H1 (cell line): ENCODE results near the gene USP53. TPM values are rescaled to one million over a fixed set of nuclear protein-coding genes. Genes with fewer than 3 reads are reported as not detected.

Experiments used
- CTCF ChIA-PET: fragments of 300-600 bp; sonication (Branson Sonifier 250); formaldehyde crosslinking; loops from one replicate; lab custom pipeline; 2021; ENCODE audit not compliant: partially characterized antibody; lab: Charles Lee
- POLR2A ChIA-PET: fragments of 300-600 bp; sonication (Branson Sonifier 250); formaldehyde crosslinking; loops from one replicate; lab custom pipeline; 2021; ENCODE audit warnings: inconsistent platforms; ENCODE audit not compliant: partially characterized antibody; lab: Charles Lee
- DNase-seq, 2 experiments: peaks; one replicate each; pipeline versions ENCODE4 v3.0.0 to v3.0.0-alpha.2; 2010 to 2022; ENCODE audit warnings: low spot score in 2 of 2, low read depth in 1 of 2, mixed read lengths in 1 of 2
- FAIRE-seq: peaks from 2 replicates; lab custom pipeline; 2011; peaks lifted over from hg19 to GRCh38; lab: Jason Lieb, UNC
- H2AFZ ChIP-seq: 2 replicates; pipeline ENCODE4 v1.8.1; 2012; ENCODE audit warnings: low read length, inconsistent platforms
- H2AK5ac ChIP-seq: 2 replicates; pipeline ENCODE4 v1.6.1; 2013; ENCODE audit warnings: low read depth, low read length
- H2BK120ac ChIP-seq: replicated peaks from 2 replicates; pipeline ENCODE3; 2013; ENCODE audit warnings: low read depth, low read length, inconsistent platforms
- H2BK12ac ChIP-seq: 2 replicates; pipeline ENCODE4 v1.6.1; 2013; ENCODE audit warnings: low read depth, low read length
- H2BK15ac ChIP-seq: 2 replicates; pipeline ENCODE4 v1.6.1; 2013; ENCODE audit warnings: low read length
- H2BK20ac ChIP-seq: 2 replicates; pipeline ENCODE4 v1.6.1; 2013; ENCODE audit warnings: low read length
- H2BK5ac ChIP-seq: 2 replicates; pipeline ENCODE4 v1.6.1; 2013; ENCODE audit warnings: low read depth, low read length
- H3K14ac ChIP-seq: 2 replicates; pipeline ENCODE4 v1.6.1; 2013; ENCODE audit warnings: inconsistent platforms; ENCODE audit not compliant: insufficient read length
- H3K18ac ChIP-seq: 2 replicates; pipeline ENCODE4 v1.6.1; 2013; ENCODE audit warnings: low read length; ENCODE audit errors: extremely low read depth
- H3K23ac ChIP-seq: 2 replicates; pipeline ENCODE4 v1.6.1; 2013; ENCODE audit warnings: inconsistent platforms; ENCODE audit not compliant: insufficient read length
- H3K23me2 ChIP-seq: 2 replicates; pipeline ENCODE4 v1.6.1; 2013; ENCODE audit warnings: low read depth, low read length
- H3K27ac ChIP-seq: 2 replicates; pipeline ENCODE4 v1.6.1; 2011; ENCODE audit warnings: low read depth, low read length, inconsistent platforms
- H3K27me3 ChIP-seq, 4 experiments: replicated peaks in 1 of 4; 1 replicate in 1 of 4; 2 replicates in 3 of 4; pipeline versions ENCODE4 v1.6.1 to v1.8.1; 2011 to 2013; ENCODE audit warnings: low read length in 3 of 4, mild to moderate bottlenecking in 3 of 4, inconsistent platforms in 2 of 4, mixed read lengths in 2 of 4, moderate library complexity in 1 of 4; ENCODE audit not compliant: control insufficient read depth in 3 of 4, insufficient read depth in 3 of 4; ENCODE audit errors: extremely low read depth in 1 of 4
- H3K36me3 ChIP-seq, 4 experiments: 2 replicates each; pipeline versions ENCODE4 v1.6.1 to v1.8.1; 2011 to 2013; ENCODE audit warnings: mild to moderate bottlenecking in 4 of 4, low read length in 3 of 4, moderate library complexity in 2 of 4, control low read depth in 1 of 4, inconsistent platforms in 1 of 4; ENCODE audit not compliant: insufficient read depth in 4 of 4, control insufficient read depth in 2 of 4
- H3K4ac ChIP-seq: replicated peaks from 2 replicates; pipeline ENCODE3; 2013; ENCODE audit warnings: low read length, low read depth, mixed read lengths, inconsistent platforms; ENCODE audit not compliant: insufficient read length
- H3K4me1 ChIP-seq, 4 experiments: replicated peaks in 1 of 4; 1 replicate in 1 of 4; 2 replicates in 3 of 4; pipeline versions ENCODE4 v1.6.1 to v1.8.1; 2011 to 2013; ENCODE audit warnings: low read length in 3 of 4, inconsistent platforms in 2 of 4, mixed read lengths in 1 of 4; ENCODE audit not compliant: insufficient read depth in 4 of 4, control insufficient read depth in 3 of 4
- H3K4me2 ChIP-seq, 2 experiments: 2 replicates each; pipeline versions ENCODE4 v1.6.1 to v1.8.1; 2011 to 2013; ENCODE audit warnings: low read depth in 2 of 2, low read length in 2 of 2, control low read depth in 1 of 2, inconsistent platforms in 1 of 2, mild to moderate bottlenecking in 1 of 2; ENCODE audit not compliant: insufficient read depth in 1 of 2
- H3K4me3 ChIP-seq, 4 experiments: fragments of 200-600, 300-600 bp in 1 of 4; sonication (generic), shearing (Covaris generic), sonication (Bioruptor Twin) in 1 of 4; 2 replicates each; pipeline versions ENCODE4 v1.5.1 to v1.8.1; 2011 to 2016; ENCODE audit warnings: low read length in 4 of 4, low read depth in 3 of 4, control low read depth in 2 of 4, inconsistent platforms in 2 of 4, mild to moderate bottlenecking in 2 of 4, mixed read lengths in 1 of 4, moderate library complexity in 1 of 4; ENCODE audit not compliant: insufficient read depth in 2 of 4; ENCODE audit errors: extremely low read depth in 1 of 4
- H3K56ac ChIP-seq: replicated peaks from 2 replicates; pipeline ENCODE3; 2013; ENCODE audit warnings: low read depth, mild to moderate bottlenecking, mixed read lengths, low read length, inconsistent platforms; ENCODE audit not compliant: insufficient read length
- H3K79me1 ChIP-seq: 2 replicates; pipeline ENCODE4 v1.6.1; 2013; ENCODE audit warnings: low read depth, low read length, control low read depth
- H3K79me2 ChIP-seq, 2 experiments: 2 replicates each; pipeline versions ENCODE4 v1.6.1 to v1.8.1; 2012 to 2013; ENCODE audit warnings: low read length in 2 of 2, mild to moderate bottlenecking in 2 of 2, inconsistent platforms in 1 of 2; ENCODE audit not compliant: insufficient read depth in 2 of 2, control insufficient read depth in 1 of 2
- H3K9ac ChIP-seq, 4 experiments: replicated peaks in 1 of 4; 1 replicate in 1 of 4; 2 replicates in 3 of 4; pipeline versions ENCODE4 v1.6.1 to v1.8.1; 2011 to 2013; ENCODE audit warnings: low read depth in 3 of 4, low read length in 3 of 4, control low read depth in 2 of 4, mild to moderate bottlenecking in 2 of 4, moderate library complexity in 2 of 4, inconsistent platforms in 1 of 4; ENCODE audit errors: extremely low read depth in 1 of 4
- H3K9me3 ChIP-seq, 2 experiments: 2 replicates each; pipeline versions ENCODE4 v1.6.1 to v1.8.1; 2012 to 2013; ENCODE audit warnings: mild to moderate bottlenecking in 2 of 2, moderate library complexity in 2 of 2, control low read depth in 1 of 2, inconsistent platforms in 1 of 2, low read depth in 1 of 2, low read length in 1 of 2, mixed read lengths in 1 of 2; ENCODE audit not compliant: insufficient read depth in 2 of 2
- H4K20me1 ChIP-seq, 2 experiments: replicated peaks in 1 of 2; 2 replicates each; pipeline versions ENCODE3 to v1.8.1; 2011 to 2013; ENCODE audit warnings: inconsistent platforms in 2 of 2, low read length in 2 of 2, mild to moderate bottlenecking in 1 of 2; ENCODE audit not compliant: insufficient read depth in 2 of 2, control insufficient read depth in 1 of 2
- H4K5ac ChIP-seq: 2 replicates; pipeline ENCODE4 v1.6.1; 2013; ENCODE audit warnings: low read length, low read depth, mixed read lengths, inconsistent platforms; ENCODE audit not compliant: insufficient read length
- H4K8ac ChIP-seq: 2 replicates; pipeline ENCODE4 v1.8.0; 2013; ENCODE audit warnings: mild to moderate bottlenecking, moderate library complexity, low read length, inconsistent platforms; ENCODE audit not compliant: insufficient read depth; ENCODE audit errors: extremely low read depth
- H4K91ac ChIP-seq: replicated peaks from 2 replicates; pipeline ENCODE3; 2013; ENCODE audit warnings: low read length, mixed read lengths, inconsistent platforms; ENCODE audit not compliant: insufficient read length
- BACH1 ChIP-seq: IDR thresholded peaks from 2 replicates; pipeline ENCODE4 v1.6.1; 2012; ENCODE audit warnings: low read length, improper control_type of control experiment
- POLR2A ChIP-seq, 2 experiments: IDR thresholded peaks; 1 replicate in 1 of 2; 2 replicates in 1 of 2; pipeline ENCODE4 v1.6.1; 2011; ENCODE audit warnings: low read depth in 2 of 2, low read length in 2 of 2, mild to moderate bottlenecking in 2 of 2; ENCODE audit errors: control extremely low read depth in 1 of 2
- WGBS, 2 experiments: shearing (Covaris generic) in 1 of 2; methylation state at CpG; one replicate each; pipeline versions ENCODE4 v1.1.6 to v1.1.7; 2013 to 2015; ENCODE audit warnings: low lambda C conversion rate in 2 of 2, mixed read lengths in 2 of 2, inconsistent platforms in 1 of 2, low coverage in 1 of 2, missing lambda C conversion rate in 1 of 2; ENCODE audit not compliant: insufficient replicate concordance in 2 of 2, insufficient coverage in 1 of 2, insufficient read length in 1 of 2; ENCODE audit errors: extremely low coverage in 1 of 2, missing lambda C conversion rate in 1 of 2; 5-methylcytosine and 5-hydroxymethylcytosine counted together
- polyA plus RNA-seq, 7 experiments: library from polyadenylated mRNA; depleted of rRNA in 3 of 7; stranded (reverse) in 5 of 7; unstranded in 2 of 7; fragments of >200 nt in 5 of 7; fragments of 200-250 nt in 2 of 7; gene quantifications; 1 replicate in 5 of 7; 2 replicates in 1 of 7; 4 replicates in 1 of 7; pipeline versions ENCODE4 v1.2.1 to v1.2.3, GENCODE V29; 2011 to 2013; ENCODE audit warnings: missing spikeins in 2 of 7, mixed read lengths in 2 of 7
- total RNA-seq: library from RNA; stranded (reverse); fragmentation: NEBNext Ultra II Directional; extraction: Animal tissue kit (Norgen Biotek cat#: 25700); gene quantifications from 2 replicates; pipeline ENCODE4 v1.2.1, GENCODE V29; 2021
- TF ChIP-seq, protein P1 (sequence below): IDR thresholded peaks from 2 replicates; pipeline ENCODE4 v1.6.1; 2011; ENCODE audit warnings: low read length, improper control_type of control experiment

USP53 gene
- total and polyA plus RNA-seq, 2 of the 8 experiments (the other 6 are each of a cell fraction or from before 2014, with no cell fraction given), result 2.9 to 14.9 TPM

DNA sequence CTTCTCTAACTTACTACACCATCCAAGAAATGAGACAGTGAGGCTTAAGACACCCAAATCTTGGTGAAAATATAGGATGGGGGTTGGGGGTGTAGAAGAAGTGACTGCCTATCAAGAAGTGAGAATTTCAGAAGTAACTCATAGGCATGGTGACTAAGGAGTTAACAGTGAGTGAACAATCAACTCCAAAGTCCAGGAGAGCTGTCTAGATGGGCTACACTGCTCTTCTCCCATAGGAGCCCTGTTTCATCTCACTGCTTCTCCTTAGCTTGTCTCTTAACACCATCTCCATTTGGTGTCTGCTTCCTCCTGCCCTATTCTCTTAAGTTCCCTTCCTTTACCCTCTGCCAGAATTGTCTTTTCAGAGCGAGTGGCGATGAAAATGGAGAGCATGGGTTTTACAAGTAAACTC is 86.8 kb downstream of the USP53 start:
- no peak overlapping the region for H2BK5ac ChIP-seq
- H3K9ac ChIP-seq, result peak overlapping the region in 2 of 4 experiments; percentile 49 to 82; a peak in 5 of 7 replicates
- no peak overlapping the region for H3K23ac ChIP-seq
- H2BK120ac ChIP-seq, result no peak overlapping the region
- ChIA-PET POLR2A (interaction anchor here (1.2 to 2.3 kb wide), 3 partner anchors 19 to 195 kb away, joined by 3 to 14 read pairs (median 5); partner anchors contain the start of gene USP53), CTCF (interaction anchor here (0.8 to 4.0 kb wide), 7 partner anchors 9 to 316 kb away, joined by 3 to 12 read pairs (median 4); partner anchors contain the start of gene USP53)
- H3K79me2 ChIP-seq, result peaks cover 3 to 14% of the 10 kb centered on the region in 2 experiments; a peak in 3 of 4 replicates
- H3K18ac ChIP-seq, result no peak overlapping the region
- H2BK15ac ChIP-seq, result no peak overlapping the region
- no peak overlapping the region for H3K27ac ChIP-seq
- no peak overlapping the region for H2BK20ac ChIP-seq
- DNase-seq (no peak), FAIRE-seq (no peak)
- no peak overlapping the region for H4K8ac ChIP-seq
- no peak overlapping the region for H2BK12ac ChIP-seq
- no peak overlapping the region for H2AK5ac ChIP-seq
- H3K4me2 ChIP-seq, result peak overlapping the region; percentile 80 to 92
- H3K4ac ChIP-seq, result no peak overlapping the region
- H3K23me2 ChIP-seq, result peaks cover 11% of the 10 kb centered on the region
- peaks cover 8% of the 10 kb centered on the region; the same call in 1 of the 2 replicates for H3K79me1 ChIP-seq
- TF ChIP-seq POLR2A (IDR thresholded peaks at IDR 0.05; ENCODE audit: control extremely low read depth in 1 of 2, low read depth in 2 of 2, low read length in 2 of 2) (peak in 1 of 2 experiments; percentile 33; a peak in 1 of 3 replicates), BACH1 (no peak)
- TF ChIP-seq, protein P1, sequence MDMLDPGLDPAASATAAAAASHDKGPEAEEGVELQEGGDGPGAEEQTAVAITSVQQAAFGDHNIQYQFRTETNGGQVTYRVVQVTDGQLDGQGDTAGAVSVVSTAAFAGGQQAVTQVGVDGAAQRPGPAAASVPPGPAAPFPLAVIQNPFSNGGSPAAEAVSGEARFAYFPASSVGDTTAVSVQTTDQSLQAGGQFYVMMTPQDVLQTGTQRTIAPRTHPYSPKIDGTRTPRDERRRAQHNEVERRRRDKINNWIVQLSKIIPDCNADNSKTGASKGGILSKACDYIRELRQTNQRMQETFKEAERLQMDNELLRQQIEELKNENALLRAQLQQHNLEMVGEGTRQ, result no peak
- no peaks in the 10 kb centered on the region for H3K27me3 ChIP-seq
- H2AFZ ChIP-seq, result no peak overlapping the region
- WGBS, 2 experiments, result 70% methylated on average over 2 of the region's 2 CpGs; no CpG with 5 or more reads in 1 of the 2 experiments
- H3K4me3 ChIP-seq, result peak overlapping the region; percentile 85 to 96 (median 90); a peak in 7 of 8 replicates
- peaks cover 0 to 24% (median 2%) of the 10 kb centered on the region in 4 experiments; a peak in 2 of 8 replicates for H3K36me3 ChIP-seq
- no peaks in the 10 kb centered on the region for H3K9me3 ChIP-seq
- peaks cover 2 to 6% (median 3%) of the 10 kb centered on the region in 4 experiments; a peak in 6 of 7 replicates for H3K4me1 ChIP-seq
- no peak overlapping the region for H4K91ac ChIP-seq
- H3K56ac ChIP-seq, result no peak overlapping the region
- no peak overlapping the region for H3K14ac ChIP-seq
- H4K5ac ChIP-seq, result no peak overlapping the region
- no peaks in the 10 kb centered on the region for H4K20me1 ChIP-seq
